Prostate gland (tissue), 2 donors: ENCODE measurements around the gene OR2L2. TPM values are rescaled to one million over a fixed set of nuclear protein-coding genes. Genes with fewer than 3 reads are reported as not detected.

Source experiments
- DNase-seq: peaks from one replicate; pipeline ENCODE4 v3.0.0-alpha.2; 2019; ENCODE audit warnings: low spot score
- H3K27ac ChIP-seq, 2 donors: fragments of 200-600 bp; sonication (generic); 2 replicates each; pipeline ENCODE4 v1.5.1; 2017 to 2019
- H3K27me3 ChIP-seq: fragments of 200-600 bp; sonication (generic); replicated peaks from 2 replicates; pipeline ENCODE4 v1.5.1; 2019; ENCODE audit not compliant: insufficient read depth
- H3K36me3 ChIP-seq, 2 donors: fragments of 200-600 bp; sonication (generic); 1 replicate in 1 of 2; 2 replicates in 1 of 2; pipeline versions ENCODE4 v1.5.1 to v1.8.1; 2017 to 2019
- H3K4me1 ChIP-seq: fragments of 200-600 bp; sonication (generic); replicated peaks from 2 replicates; pipeline ENCODE4 v1.5.1; 2019
- H3K4me3 ChIP-seq, 2 donors: fragments of 200-600 bp; sonication (generic); 2 replicates each; pipeline ENCODE4 v1.5.1; 2017 to 2019
- H3K9me3 ChIP-seq: fragments of 200-600 bp; sonication (generic); 2 replicates; pipeline ENCODE4 v1.5.1; 2017
- CTCF ChIP-seq, 4 experiments: fragments of 200-600 bp in 2 of 4; fragments of 450-650 bp in 2 of 4; sonication (generic) in 2 of 4; IDR thresholded peaks; 1 replicate in 3 of 4; 2 replicates in 1 of 4; pipeline ENCODE4 v1.5.1; 2016 to 2019; ENCODE audit warnings: antibody characterized with exemption in 4 of 4, mild to moderate bottlenecking in 2 of 4, moderate library complexity in 2 of 4
- POLR2A ChIP-seq: fragments of 450-650 bp; IDR thresholded peaks from one replicate; pipeline ENCODE4 v1.6.1; 2016; ENCODE audit warnings: antibody characterized with exemption, mild to moderate bottlenecking
- POLR2AphosphoS5 ChIP-seq: sonication (generic); formaldehyde crosslinking; IDR thresholded peaks from one replicate; pipeline ENCODE4 v1.6.1; 2017; ENCODE audit warnings: antibody characterized with exemption
- WGBS: methylation state at CpG from one replicate; pipeline ENCODE4 v1.1.5; 2018; 5-methylcytosine and 5-hydroxymethylcytosine counted together
- intact Hi-C: fragments of 100-400 bp; cut with DNase I; formaldehyde crosslinking; loops from one replicate; pipeline ENCODE4 v1.14.2; 2022
- total RNA-seq, 2 donors: library from RNA; depleted of rRNA; stranded (reverse); fragments of >200 nt; gene quantifications; one replicate each; pipeline ENCODE4 v1.1.0, GENCODE V29; 2016

Gene OR2L2
- under 1 TPM in 1 of 2 donors, not detected in 1; 0.17 TPM for total RNA-seq

- TF ChIP-seq POLR2A: no peak
- TF ChIP-seq CTCF (IDR thresholded peaks at IDR 0.05): no peak
- TF ChIP-seq POLR2AphosphoS5: no peak
- H3K4me3 ChIP-seq: no peak within 1 kb of the TSS
- no peak within 1 kb of the TSS for H3K27ac ChIP-seq
- intact Hi-C loops: no loop called here
- H3K9me3 ChIP-seq: no peaks in the 10 kb centered on the region
- no peaks in the 10 kb centered on the region for H3K27me3 ChIP-seq
- 63% methylated on average over 2 of the region's 2 CpGs for WGBS
- no peaks in the 10 kb centered on the region for H3K4me1 ChIP-seq
- no peak for DNase-seq
- no peaks in the 10 kb centered on the region for H3K36me3 ChIP-seq
These were observed at the start of gene OR2L2 for GRCh38 chr1:248029770-248030169. Gene OR2L2, plus strand, starts transcription at chr1:248030070. Its CDS starts 8,198 bp downstream, at chr1:248038268.

- WGBS: 52% methylated on average over 2 of the region's 2 CpGs
- intact Hi-C loops: no loop called here
These were observed 36.9 kb upstream of the OR2L2 start for GRCh38 chr1:247992986-247993385.

GRCh38 chr1:247998811-247999210 is 31.1 kb upstream of the OR2L2 start:
- no peak for DNase-seq
- WGBS: 59% methylated on average over 2 of the region's 2 CpGs
- H3K4me3 ChIP-seq: no peak overlapping the region
- H3K4me1 ChIP-seq: no peaks in the 10 kb centered on the region
- H3K27ac ChIP-seq: no peak overlapping the region
- H3K36me3 ChIP-seq: no peaks in the 10 kb centered on the region
- intact Hi-C loops: no loop called here
- no peaks in the 10 kb centered on the region for H3K9me3 ChIP-seq
- TF ChIP-seq POLR2AphosphoS5: no peak
- no peaks in the 10 kb centered on the region for H3K27me3 ChIP-seq

More at GRCh38 chr1:247992986-247993385, 36.9 kb upstream of the OR2L2 start:
- H3K4me1 ChIP-seq: no peaks in the 10 kb centered on the region
- no peaks in the 10 kb centered on the region for H3K36me3 ChIP-seq
- no peak for DNase-seq
- H3K4me3 ChIP-seq: no peak overlapping the region
- TF ChIP-seq POLR2AphosphoS5 (no peak), CTCF (IDR thresholded peaks at IDR 0.05) (no peak), POLR2A (no peak)
- H3K9me3 ChIP-seq: no peaks in the 10 kb centered on the region
- no peak overlapping the region for H3K27ac ChIP-seq
- H3K27me3 ChIP-seq: no peaks in the 10 kb centered on the region

GRCh38 chr1:248000169-248000568 is 29.7 kb upstream of the OR2L2 start:
- intact Hi-C loops: no loop called here
- H3K27ac ChIP-seq: no peak overlapping the region
- WGBS: 93% methylated on average over 1 of the region's 1 CpG
- H3K4me3 ChIP-seq: no peak overlapping the region
- H3K27me3 ChIP-seq: no peaks in the 10 kb centered on the region
- TF ChIP-seq POLR2A (no peak), CTCF (IDR thresholded peaks at IDR 0.05) (no peak), POLR2AphosphoS5 (no peak)
- H3K9me3 ChIP-seq: no peaks in the 10 kb centered on the region
- no peaks in the 10 kb centered on the region for H3K4me1 ChIP-seq
- no peaks in the 10 kb centered on the region for H3K36me3 ChIP-seq
- no peak for DNase-seq

GRCh38 chr1:248007778-248008177 is 22.1 kb upstream of the OR2L2 start:
- Histone ChIP-seq H3K36me3 (no peaks in the 10 kb centered on the region), H3K4me1 (no peaks in the 10 kb centered on the region), H3K27ac (no peak overlapping the region), H3K9me3 (no peaks in the 10 kb centered on the region), H3K27me3 (no peaks in the 10 kb centered on the region), H3K4me3 (no peak overlapping the region)
- no peak for DNase-seq
- intact Hi-C loops: no loop called here
- TF ChIP-seq CTCF (IDR thresholded peaks at IDR 0.05): no peak
- no peak for TF ChIP-seq POLR2AphosphoS5
- no peak for TF ChIP-seq POLR2A
- WGBS: 48% methylated on average over 1 of the region's 1 CpG
